NCI-H1105 (cell line): Measurements from ENCODE around the gene HOXD13.

ENCODE experiments used
- DNase-seq: peaks from one replicate; lab custom pipeline; 2025; lab: John Stamatoyannopoulos, UW

The HOXD13 gene

GRCh38 chr2:176106581-176107539, 14.3 kb downstream of the HOXD13 start, which contains the start of gene HOXD11:
HOXD11 (plus strand) TSS chr2:176107280; CDS start chr2:176107356, 76 bp downstream.
- DNase-seq, result peak; percentile 91

DNA sequence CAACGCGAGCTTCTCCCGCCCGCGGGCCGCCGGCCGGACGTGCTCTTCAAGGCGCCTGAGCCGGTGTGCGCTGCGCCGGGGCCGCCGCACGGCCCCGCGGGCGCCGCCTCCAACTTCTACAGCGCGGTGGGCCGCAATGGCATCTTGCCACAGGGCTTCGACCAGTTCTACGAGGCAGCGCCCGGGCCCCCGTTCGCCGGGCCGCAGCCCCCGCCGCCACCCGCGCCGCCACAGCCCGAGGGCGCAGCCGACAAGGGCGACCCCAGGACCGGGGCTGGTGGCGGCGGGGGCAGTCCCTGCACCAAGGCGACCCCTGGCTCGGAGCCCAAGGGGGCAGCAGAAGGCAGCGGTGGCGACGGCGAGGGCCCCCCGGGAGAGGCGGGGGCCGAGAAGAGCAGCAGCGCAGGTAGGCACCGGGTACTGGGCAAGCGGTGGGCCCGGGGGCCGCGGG, 15.2 kb downstream of the HOXD13 start:
- DNase-seq, result no peak

DNA sequence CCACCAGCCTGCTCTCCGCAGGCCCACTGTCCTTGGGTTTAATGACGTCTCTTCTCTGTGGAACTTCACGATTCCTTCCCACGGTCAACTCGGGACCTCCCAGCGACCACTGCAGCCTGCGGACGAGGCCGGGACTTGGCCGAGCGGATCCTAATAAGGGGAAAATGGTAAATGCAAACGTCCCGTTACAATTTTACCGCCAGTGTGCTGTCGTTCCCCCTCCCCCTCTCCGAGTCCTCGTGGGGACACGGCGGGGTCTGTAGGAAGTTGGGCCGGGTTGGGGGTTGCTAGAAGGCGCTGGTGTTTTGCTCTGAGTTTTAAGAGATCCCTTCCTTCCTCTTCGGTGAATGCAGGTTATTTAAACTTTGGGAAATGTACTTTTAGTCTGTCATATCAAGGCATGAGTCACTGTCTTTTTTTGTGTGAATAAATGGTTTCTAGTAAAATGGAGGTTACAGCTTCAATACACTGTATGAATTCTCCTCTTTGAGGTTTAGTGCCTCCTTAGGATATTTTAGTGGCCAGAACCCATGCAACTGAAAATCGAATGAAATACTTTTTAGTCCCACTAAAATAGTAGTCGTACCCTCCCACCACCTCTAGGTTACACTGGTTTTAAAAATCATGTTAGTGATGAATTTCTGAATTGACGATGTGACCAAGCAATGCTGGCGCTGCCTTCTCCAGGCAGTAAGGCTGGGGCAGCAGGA, 16.8 kb downstream of the HOXD13 start:
- no peak for DNase-seq

- no peak for DNase-seq
Observed at GRCh38 chr2:176109946-176110345, 17.4 kb downstream of the HOXD13 start.

GRCh38 chr2:176110415-176111308, 18.1 kb downstream of the HOXD13 start:
- no peak for DNase-seq

GRCh38 chr2:176111309-176111663, 18.8 kb downstream of the HOXD13 start:
- peak; percentile 84 for DNase-seq

- DNase-seq, result no peak
Observed at GRCh38 chr2:176111846-176112374, 19.4 kb downstream of the HOXD13 start.

DNA sequence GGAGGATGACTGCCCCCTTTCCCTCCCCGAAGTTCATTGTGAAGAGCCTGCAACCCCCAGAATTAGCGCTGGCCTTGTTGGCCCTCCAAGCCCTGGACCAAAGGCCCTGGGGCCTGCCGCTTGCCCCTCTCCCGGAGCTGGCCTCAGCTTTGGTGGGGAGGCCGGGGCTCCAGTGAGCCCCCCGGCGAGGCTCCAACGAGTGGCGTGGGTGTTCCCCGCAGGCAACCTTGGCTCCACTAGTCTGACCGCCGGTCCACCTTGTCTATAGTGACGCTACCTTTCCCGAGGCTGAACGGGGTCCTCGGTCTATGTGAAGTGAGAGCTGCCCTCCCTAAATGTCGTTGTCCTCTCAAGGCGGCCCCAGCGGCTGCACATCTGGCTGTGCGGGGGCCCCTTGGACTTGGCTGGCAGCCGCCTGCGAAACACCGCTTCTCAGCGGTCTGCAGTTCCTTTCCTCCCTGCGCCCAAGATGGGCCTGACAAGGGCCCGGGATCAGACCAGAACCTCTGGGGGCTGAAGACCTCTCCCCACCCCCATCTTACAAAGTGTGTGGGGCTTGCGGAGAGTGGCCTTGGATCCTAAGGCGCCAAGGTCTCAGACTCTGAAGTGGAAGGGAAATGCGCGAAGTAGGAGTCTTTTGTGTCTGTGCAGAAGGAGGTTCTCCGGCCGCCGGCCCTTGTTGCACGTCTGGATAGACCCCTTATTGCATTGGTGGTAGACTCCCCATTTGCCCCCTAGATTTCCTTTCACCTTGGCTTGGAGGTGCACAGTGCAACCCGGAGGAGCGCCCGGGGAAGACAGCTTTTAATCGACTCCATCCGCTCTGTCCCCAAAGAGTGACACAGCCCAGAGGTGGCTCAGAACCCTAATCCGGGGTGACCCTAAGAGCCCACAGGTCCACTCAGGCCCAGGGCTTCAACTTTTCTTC, 20.1 kb downstream of the HOXD13 start:
- no peak for DNase-seq

- DNase-seq, result peak; percentile 88
Observed at GRCh38 chr2:176114120-176114929, 21.8 kb downstream of the HOXD13 start.

DNA sequence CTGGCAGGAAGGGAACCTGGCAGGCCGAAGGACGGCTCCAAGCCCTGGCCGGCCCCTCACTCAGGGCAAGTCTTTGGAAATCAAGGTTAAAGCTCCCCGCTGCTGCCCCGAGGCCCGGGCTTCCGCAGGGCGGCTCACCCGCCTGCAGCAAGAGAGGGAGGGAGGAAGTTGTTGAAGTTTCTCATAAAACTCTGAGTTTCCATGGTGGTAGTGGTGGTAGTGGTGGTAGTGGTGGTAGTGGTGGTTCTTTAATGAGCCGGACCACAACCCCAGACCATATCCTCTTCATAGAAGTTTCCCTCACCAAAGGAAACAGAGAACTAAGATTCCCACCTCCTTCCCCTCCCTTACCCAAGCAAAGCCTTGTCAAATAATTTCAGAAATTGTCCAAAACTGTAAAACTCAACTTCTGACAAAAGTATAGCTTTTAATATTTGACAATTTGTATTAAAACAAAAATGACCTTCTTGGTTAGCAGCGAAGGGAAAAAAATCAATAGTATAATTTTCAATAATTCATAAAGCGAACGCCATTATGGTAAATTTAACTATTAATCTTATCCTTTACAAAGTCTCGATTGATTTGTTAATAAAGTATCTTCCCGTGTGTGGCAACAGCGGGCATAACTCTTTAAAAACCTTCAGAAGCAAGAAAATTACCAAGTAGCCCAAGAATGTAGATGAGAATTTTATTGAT, 22.6 kb downstream of the HOXD13 start:
- no peak for DNase-seq

DNA sequence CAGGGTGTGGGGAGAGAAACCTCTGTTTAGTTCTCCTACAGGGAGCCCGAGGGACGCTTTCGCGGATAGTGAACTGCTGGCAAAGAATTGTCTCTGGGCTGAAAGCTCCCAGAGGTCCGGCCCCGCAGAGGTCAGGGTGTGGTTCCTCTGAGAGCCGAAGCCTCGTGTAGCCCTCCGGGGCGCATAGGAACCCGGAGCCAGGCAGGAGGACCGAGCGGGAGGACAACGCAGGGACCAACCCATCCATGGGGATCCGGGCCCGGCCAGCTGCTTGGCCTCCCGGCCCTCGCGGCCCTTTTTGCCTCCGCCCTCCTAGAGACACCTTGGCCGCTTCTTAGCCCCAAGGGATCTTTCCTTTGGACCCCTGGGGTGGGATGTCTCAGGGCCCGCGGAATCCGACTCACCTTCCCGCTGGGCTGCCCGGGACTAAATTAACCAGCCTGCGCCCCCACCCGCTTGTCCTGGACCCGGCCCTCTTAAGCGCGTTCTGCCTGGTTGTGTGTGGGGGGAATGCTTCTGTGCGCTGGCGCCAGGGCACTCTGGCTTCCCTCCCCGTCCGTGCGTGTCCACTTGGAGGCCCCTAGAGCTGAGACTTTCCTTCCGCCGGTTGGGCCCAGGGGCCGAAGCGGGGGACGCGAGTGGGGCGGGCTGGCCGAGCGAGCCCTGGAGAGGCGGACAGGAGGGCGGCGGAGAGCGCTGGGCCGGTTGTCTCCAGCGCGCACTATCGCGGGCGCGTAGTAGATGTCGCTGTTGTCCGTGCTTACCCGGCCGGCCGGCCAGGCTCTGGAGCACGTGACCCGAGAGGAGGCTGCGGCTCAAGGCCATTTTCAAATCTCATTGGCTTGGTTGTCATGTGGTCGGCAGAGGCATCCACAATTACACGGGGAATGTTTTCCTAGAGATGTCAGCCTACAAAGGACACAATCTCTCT, 23.6 kb downstream of the HOXD13 start, which contains the start of gene HOXD10:
HOXD10 (plus strand) TSS at position 896 of the 931 bp plus-strand sequence. CDS start 56 bp downstream, outside the sequence.
- DNase-seq, result peak; percentile 71

DNA sequence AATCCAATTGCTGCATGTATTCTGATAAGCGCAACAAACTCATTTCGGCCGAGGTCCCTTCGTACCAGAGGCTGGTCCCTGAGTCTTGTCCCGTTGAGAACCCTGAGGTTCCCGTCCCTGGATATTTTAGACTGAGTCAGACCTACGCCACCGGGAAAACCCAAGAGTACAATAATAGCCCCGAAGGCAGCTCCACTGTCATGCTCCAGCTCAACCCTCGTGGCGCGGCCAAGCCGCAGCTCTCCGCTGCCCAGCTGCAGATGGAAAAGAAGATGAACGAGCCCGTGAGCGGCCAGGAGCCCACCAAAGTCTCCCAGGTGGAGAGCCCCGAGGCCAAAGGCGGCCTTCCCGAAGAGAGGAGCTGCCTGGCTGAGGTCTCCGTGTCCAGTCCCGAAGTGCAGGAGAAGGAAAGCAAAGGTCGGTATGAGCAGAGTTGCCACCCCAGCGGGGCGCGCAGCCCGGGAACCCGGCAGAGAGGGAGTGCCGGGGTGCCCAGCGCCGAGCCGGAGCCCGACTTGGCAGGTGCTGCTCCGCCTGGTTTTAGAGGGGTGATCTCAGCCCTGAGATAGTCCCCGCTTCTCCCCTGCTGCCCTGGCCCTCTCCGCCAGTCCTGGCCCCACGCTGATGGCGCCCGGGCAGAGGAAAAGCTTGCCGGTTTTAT, 24.8 kb downstream of the HOXD13 start:
- DNase-seq, result no peak

GRCh38 chr2:176117823-176118371, 25.4 kb downstream of the HOXD13 start:
- no peak for DNase-seq

- peak; percentile 85 for DNase-seq
Observed at GRCh38 chr2:176118601-176119339, 26.2 kb downstream of the HOXD13 start.

DNA sequence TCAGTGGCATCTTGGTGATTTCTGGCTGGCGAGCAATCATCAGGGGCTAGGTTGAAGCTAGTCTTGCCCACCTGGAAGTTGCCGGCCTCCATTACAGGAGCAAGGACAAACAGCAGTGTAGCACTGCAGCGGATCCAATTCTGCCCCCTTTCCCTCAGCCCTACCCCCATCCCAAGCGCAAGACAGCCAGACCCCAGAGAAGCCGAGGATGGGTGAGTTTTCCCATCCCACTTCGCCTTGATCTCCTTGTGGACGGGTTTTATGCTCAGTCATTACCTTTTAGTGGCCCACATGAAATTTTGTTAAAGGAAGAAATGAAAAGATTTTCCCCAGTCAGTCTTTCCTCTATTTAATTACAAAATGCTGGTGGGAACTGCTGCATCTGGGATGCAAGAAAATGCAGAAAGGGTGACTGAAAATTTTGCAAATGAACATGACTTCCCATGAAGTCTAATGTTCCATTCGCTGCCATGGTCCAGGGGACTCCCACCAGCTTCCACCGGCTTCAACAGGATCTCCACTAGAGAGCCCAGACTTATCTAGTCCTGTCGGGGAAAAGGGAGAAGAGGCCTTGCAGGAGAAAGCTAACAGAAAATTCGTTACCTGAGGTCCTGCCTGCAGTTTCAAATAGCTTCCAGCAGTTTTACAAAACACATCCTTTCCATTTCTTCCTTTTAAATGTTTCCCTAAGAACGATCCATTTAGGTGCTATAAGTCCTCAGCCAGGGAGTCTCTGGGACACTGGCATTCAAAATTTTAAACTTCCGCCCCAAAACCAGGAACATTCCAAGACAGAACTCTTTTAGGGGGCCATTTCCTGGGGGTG, 28.1 kb downstream of the HOXD13 start:
- no peak for DNase-seq
